Neutrophil (primary cell): Measurements from ENCODE around the gene DCBLD1.

ENCODE experiments used
- H3K27ac ChIP-seq: fragments of 200-600 bp; sonication (generic); 2 replicates; pipeline ENCODE4 v1.5.1; 2016; ENCODE audit warnings: mild to moderate bottlenecking, moderate library complexity
- H3K27me3 ChIP-seq: fragments of 200-600 bp; sonication (generic); 2 replicates; pipeline ENCODE4 v1.6.0; 2016; ENCODE audit warnings: mild to moderate bottlenecking
- H3K36me3 ChIP-seq: fragments of 200-600 bp; sonication (generic); 2 replicates; pipeline ENCODE4 v1.5.1; 2017
- H3K4me1 ChIP-seq, 2 experiments: fragments of 200-600 bp in 1 of 2; sonication (generic) in 1 of 2; 1 replicate in 1 of 2; 2 replicates in 1 of 2; pipeline versions ENCODE4 v1.5.1 to v1.6.1; 2013 to 2016; ENCODE audit warnings: low read depth in 1 of 2, low read length in 1 of 2, mild to moderate bottlenecking in 1 of 2, moderate library complexity in 1 of 2; ENCODE audit not compliant: control insufficient read depth in 1 of 2, insufficient read depth in 1 of 2
- H3K4me3 ChIP-seq, 2 experiments: fragments of 200-600 bp in 1 of 2; sonication (generic) in 1 of 2; 1 replicate in 1 of 2; 2 replicates in 1 of 2; pipeline ENCODE4 v1.5.1; 2013 to 2016; ENCODE audit warnings: low read depth in 1 of 2, low read length in 1 of 2, mild to moderate bottlenecking in 1 of 2, moderate library complexity in 1 of 2
- H3K9me3 ChIP-seq: fragments of 200-600 bp; sonication (generic); 2 replicates; pipeline ENCODE4 v1.5.1; 2016
- CTCF ChIP-seq: fragments of 200-600 bp; sonication (generic); IDR thresholded peaks from 2 replicates; pipeline ENCODE4 v1.5.1; 2016; ENCODE audit warnings: antibody characterized with exemption

DCBLD1 gene

GRCh38 chr6:117502580-117502979 is 20.1 kb downstream of the DCBLD1 start:
- no peak overlapping the region for H3K27ac ChIP-seq
- H3K4me3 ChIP-seq = no peak overlapping the region
- H3K27me3 ChIP-seq = no peaks in the 10 kb centered on the region
- H3K4me1 ChIP-seq = no peaks in the 10 kb centered on the region
- no peaks in the 10 kb centered on the region for H3K9me3 ChIP-seq
- no peak for TF ChIP-seq CTCF
- no peaks in the 10 kb centered on the region for H3K36me3 ChIP-seq

GRCh38 chr6:117503211-117503610 is 20.7 kb downstream of the DCBLD1 start:
- Histone ChIP-seq H3K9me3 (no peaks in the 10 kb centered on the region), H3K4me3 (no peak overlapping the region), H3K27ac (no peak overlapping the region), H3K36me3 (no peaks in the 10 kb centered on the region), H3K4me1 (no peaks in the 10 kb centered on the region), H3K27me3 (no peaks in the 10 kb centered on the region)
- no peak for TF ChIP-seq CTCF

GRCh38 chr6:117504478-117505144 is 22.1 kb downstream of the DCBLD1 start:
- H3K4me1 ChIP-seq = no peaks in the 10 kb centered on the region
- H3K36me3 ChIP-seq = no peaks in the 10 kb centered on the region
- no peak overlapping the region for H3K4me3 ChIP-seq
- no peaks in the 10 kb centered on the region for H3K27me3 ChIP-seq
- no peak for TF ChIP-seq CTCF
- no peaks in the 10 kb centered on the region for H3K9me3 ChIP-seq
- H3K27ac ChIP-seq = no peak overlapping the region

- no peaks in the 10 kb centered on the region for H3K4me1 ChIP-seq
- no peaks in the 10 kb centered on the region for H3K36me3 ChIP-seq
- no peak for TF ChIP-seq CTCF
- no peak overlapping the region for H3K4me3 ChIP-seq
- no peaks in the 10 kb centered on the region for H3K27me3 ChIP-seq
- no peaks in the 10 kb centered on the region for H3K9me3 ChIP-seq
- H3K27ac ChIP-seq = no peak overlapping the region
Measured at GRCh38 chr6:117505311-117505710, 22.8 kb downstream of the DCBLD1 start.

- H3K27me3 ChIP-seq = no peaks in the 10 kb centered on the region
Measured at GRCh38 chr6:117506180-117506835, 23.8 kb downstream of the DCBLD1 start.

More at GRCh38 chr6:117506180-117506835, 23.8 kb downstream of the DCBLD1 start:
- Histone ChIP-seq H3K4me3 (no peak overlapping the region), H3K27ac (no peak overlapping the region), H3K4me1 (no peaks in the 10 kb centered on the region), H3K36me3 (no peaks in the 10 kb centered on the region), H3K9me3 (no peaks in the 10 kb centered on the region)
- no peak for TF ChIP-seq CTCF
